ENCODE results near the gene CD58.
A peak's percentile ranks its signal among the peaks of the same experiment; 100 is the strongest.
"Not testable (repeated sequence)": the region's sequence is repeated elsewhere in the genome, so short reads cannot be mapped to it uniquely, and the experiment has no call there.

CD58 gene, protein sequence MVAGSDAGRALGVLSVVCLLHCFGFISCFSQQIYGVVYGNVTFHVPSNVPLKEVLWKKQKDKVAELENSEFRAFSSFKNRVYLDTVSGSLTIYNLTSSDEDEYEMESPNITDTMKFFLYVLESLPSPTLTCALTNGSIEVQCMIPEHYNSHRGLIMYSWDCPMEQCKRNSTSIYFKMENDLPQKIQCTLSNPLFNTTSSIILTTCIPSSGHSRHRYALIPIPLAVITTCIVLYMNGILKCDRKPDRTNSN

DNA sequence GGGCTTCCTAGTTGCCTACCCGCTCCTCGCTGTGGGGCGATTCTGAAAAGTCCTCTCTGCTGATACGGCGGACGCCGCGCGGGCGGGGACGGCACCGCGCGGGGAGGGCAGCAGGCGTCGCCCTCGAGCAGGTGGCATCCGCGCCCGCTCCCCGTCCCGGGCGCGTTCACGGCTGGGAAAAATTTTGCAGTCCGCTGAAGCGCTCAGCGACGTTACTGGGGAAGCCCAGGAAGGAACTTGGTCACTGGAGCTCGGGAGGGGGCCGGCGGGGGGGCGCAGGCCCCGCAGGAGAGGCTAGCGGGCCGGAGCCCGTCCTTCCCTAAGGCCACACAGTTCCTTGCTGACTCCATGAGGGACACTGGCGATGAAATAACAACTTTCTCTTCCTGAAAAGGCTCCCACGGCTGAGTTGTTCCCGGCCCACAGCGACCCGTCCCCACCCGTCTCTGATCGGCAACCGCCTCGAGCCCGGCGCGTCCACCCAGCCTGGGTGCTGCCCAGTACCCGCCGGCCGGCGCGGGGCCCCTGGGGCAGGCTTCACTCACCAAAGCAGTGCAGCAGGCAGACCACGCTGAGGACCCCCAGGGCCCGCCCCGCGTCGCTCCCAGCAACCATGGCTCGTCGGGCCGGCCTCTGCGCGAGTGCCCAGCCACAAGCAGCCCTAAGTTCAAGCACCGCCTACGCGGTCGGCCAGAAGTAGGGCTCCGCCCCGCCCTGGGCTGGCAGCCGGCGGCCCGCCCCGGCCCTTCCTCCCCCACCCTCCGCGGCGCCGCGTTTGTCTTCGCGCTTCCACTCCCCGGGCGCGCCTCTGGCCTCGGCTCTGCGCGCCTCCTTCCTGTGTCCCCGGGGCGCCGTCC is at the start of gene CD58:
Gene CD58 (minus strand): TSS at position 669 of the 857 bp plus-strand sequence. CDS start 54 bp downstream, at position 615.
- DNase-seq (ENCODE audit: low spot score), result peak; percentile 37

DNA sequence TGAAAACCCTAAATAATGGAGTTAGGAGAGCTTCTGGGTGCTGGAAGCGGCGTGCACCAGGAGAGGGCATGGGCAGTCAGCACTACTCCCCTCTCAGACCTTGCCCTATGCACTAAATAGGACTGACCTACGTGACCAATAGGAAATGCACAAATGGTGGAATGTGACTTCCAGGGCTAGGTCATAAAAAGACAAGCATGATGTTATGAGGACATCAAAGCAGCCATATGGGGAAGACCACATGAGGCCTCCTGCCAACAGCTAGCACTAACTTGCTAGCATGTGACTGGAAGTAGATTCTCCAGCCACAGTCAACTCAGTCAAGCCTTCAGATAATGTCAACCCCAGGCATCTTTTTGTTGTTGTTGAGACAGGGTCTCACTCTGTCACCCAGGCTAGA is 49.6 kb upstream of the CD58 start:
- not testable (repeated sequence) for DNase-seq (ENCODE audit: low spot score)

DNA sequence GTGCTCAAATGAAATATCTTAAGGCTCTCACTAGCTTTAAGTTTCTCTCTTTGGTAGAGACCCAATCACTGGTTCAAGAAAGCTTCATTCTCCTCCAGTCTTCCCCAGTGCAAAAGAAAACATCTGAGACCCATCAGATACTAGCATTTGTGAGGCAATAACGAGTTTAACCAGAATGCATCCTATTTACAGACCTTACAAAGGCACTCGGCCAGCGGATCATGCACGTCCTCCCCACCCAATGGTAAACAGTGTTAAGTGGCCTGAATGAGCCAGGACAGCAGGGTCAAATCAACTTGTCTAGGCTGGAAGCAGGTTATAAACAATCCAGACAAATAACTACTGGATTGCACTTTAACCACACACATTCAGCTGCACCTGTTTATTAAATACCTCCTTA is 48.3 kb upstream of the CD58 start:
- not testable (repeated sequence) for DNase-seq (ENCODE audit: low spot score)

GRCh38 chr1:116617808-116618207 is 47.0 kb upstream of the CD58 start:
- not testable (repeated sequence) for DNase-seq (ENCODE audit: low spot score)

DNA sequence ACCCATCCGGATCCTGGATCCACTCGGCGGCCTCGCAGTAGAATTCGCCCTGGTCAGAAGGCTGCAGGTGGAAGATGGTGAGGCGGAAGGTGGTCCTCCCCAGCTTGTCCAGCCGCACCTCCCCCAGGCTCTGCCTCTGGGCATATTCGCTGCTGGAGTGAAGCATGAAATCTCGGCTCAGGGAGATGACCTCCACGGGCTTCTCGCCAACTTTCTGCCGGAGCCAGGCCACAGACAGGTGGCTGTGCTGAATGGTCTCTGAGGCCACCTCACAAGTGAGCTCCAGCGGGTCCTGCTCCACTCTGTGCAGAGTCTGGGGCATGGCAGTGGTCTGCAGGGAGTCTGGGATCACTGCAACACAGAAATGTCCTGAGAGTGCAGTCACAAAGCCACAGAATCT is 43.0 kb upstream of the CD58 start:
- DNase-seq (ENCODE audit: low spot score), result not testable (repeated sequence)

DNA sequence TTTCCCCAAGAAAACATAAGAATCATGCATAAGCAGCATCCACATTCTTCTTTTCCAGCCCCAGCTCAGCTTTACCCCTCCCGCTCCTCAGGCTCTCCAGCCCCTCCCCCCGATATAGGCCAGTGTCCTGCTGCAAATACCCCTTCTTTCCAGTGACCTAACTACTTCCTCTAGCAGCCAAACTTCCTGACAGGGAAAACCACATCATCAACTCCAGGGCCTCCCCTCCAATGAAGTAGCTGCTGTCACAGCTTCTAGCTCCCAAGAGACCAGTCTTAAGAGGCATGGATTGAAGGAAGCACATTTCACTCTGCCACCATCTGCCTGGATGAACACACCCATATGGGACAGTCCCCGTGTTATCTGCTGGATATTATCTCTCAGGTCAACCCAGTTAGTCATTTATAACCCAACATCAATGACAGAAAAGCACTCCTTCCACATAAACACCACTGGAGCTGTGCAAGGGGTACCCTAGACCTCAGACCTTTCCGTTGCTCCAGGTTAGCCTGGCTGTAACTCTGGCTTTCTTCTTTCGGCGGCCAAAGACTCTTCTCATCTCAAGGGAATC is 39.1 kb upstream of the CD58 start:
- DNase-seq (ENCODE audit: low spot score), result not testable (repeated sequence)

DNA sequence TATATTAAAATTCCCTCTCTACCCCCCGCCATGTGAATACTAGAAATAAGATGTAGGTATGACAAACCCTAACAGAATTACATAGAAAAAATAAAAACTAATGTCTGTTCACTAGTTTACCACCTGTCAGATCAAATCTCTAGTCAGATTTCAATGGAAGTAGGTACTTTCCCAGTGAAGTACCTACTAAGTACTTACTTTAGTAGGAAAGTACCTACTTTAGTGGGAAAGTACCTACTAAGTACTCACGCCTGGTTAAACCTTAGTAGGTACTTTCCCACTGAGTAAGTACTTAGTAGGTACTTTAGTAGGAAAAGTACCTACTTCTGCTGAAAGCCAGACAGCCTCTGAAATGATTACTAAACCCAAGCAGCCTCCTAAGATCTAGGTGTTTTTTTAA is 38.0 kb upstream of the CD58 start:
- not testable (repeated sequence) for DNase-seq (ENCODE audit: low spot score)

GRCh38 chr1:116608151-116608550 is 37.3 kb upstream of the CD58 start:
- not testable (repeated sequence) for DNase-seq (ENCODE audit: low spot score)

DNA sequence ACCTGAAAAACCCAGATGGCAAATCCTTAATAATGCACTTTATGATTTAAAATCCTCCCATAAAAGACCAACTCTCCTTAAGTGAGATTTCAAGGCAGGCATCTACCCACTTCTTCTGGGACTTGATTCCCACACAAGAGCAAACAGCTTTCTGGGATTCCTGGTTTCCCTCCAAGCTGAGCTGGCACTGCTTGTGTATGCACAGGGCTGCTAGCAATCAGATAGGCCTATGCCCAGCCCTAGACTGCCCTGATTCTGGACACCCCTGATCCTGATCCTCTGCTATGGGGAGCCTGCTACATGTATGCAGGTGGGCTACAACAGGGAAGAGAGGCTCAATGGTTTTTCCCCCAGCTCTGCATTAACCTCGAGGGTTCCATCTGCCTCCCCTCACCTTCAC is 36.6 kb upstream of the CD58 start:
- DNase-seq (ENCODE audit: low spot score), result not testable (repeated sequence)

- not testable (repeated sequence) for DNase-seq (ENCODE audit: low spot score)
These were observed 35.2 kb upstream of the CD58 start for GRCh38 chr1:116606067-116606466.

DNA sequence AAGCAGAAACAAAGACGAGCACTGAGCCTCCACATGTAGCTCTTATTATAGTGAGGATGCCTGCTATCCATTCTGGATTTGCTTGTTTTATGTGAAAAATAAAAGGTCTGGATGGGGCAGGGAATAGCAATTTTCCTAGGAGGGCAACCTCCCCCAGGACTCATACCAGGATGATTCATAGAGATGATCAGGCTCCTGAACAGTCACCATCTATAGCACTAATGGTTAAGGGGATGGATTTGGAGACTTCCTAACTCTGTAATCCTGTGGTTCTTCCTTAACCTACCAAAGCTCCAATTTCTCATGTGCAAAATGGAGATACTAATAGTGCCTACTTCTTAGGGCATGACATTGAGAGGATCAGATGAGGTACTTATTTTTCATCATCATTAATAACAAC is 34.5 kb upstream of the CD58 start:
- DNase-seq (ENCODE audit: low spot score), result no peak

GRCh38 chr1:116604408-116604807 is 33.6 kb upstream of the CD58 start:
- not testable (repeated sequence) for DNase-seq (ENCODE audit: low spot score)

- DNase-seq (ENCODE audit: low spot score), result not testable (repeated sequence)
These were observed 32.8 kb upstream of the CD58 start for GRCh38 chr1:116603646-116604045.

DNA sequence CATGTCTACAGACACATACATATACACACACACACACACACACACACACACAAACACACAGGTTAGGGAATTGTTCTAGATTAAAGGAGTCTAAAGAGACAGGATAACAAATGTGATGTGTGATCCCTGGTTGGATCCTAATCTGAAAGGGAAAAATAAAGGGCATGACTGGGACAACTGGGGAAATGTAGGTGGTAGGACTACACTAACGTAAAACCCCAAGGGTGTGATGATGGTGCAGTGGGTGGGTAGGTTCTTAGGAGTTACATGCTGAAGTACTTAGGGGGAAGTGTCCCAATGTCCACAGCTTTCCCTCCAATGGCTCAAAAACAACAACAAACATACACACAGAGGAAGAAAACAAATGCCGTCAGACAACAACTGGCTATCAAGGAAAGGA is 28.5 kb upstream of the CD58 start:
- DNase-seq (ENCODE audit: low spot score), result not testable (repeated sequence)

DNA sequence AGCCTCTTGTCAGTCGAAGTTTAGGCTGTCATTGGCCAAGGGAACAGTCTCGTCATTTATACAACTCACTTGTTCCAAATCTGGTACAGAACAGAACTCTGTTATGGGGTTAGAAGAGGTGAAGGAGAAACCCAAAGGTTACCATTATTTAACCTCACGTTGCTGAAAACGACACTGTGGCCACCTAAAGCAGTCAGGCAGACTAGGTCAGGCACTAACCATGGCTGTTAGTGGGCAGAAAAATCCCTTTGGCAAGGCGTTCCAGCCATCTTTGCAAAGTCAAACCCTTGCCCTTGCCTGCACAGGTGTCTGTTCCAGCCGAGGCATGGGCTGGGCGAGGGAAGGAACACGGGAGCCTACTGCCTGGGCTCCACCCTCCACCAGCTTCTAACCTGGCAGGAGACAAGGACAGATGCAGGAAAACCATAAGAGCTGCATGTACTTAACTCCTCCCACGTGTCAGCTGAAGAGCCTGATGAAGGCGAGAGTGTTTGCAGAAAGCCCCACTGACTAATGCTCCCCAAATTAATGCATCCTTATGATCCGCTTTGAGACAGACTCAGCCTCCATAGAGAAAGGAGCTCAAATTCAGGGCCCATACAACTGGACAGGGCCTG is 27.7 kb upstream of the CD58 start:
- not testable (repeated sequence) for DNase-seq (ENCODE audit: low spot score)

- not testable (repeated sequence) for DNase-seq (ENCODE audit: low spot score)
These were observed 26.6 kb upstream of the CD58 start for GRCh38 chr1:116597388-116597787.

DNA sequence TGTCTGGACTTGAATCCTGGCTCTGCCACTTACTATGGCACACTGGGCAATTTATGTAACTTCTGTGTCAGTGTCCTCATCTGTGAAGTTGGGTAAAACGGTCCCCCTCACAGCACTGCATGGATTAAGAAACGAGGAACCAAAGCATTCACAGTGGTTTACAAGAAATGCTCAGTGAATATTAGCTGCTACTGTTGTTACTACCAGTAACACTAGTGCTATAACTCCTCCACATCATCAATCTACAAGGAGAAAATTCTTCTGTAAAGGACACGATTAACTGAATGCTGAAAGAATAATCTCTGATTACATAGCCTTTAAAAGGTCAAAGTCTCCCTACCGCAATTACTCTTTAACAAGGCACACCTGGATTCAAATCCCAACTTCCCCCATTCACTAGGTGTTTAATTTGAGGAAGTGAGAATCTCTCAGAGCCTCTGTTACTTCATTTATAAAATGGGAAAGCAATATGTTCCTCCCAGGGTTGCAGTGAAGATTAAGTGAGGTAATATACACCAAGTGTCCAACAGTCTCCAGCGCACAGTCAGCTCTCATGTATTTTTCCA is 26.0 kb upstream of the CD58 start:
- not testable (repeated sequence) for DNase-seq (ENCODE audit: low spot score)

DNA sequence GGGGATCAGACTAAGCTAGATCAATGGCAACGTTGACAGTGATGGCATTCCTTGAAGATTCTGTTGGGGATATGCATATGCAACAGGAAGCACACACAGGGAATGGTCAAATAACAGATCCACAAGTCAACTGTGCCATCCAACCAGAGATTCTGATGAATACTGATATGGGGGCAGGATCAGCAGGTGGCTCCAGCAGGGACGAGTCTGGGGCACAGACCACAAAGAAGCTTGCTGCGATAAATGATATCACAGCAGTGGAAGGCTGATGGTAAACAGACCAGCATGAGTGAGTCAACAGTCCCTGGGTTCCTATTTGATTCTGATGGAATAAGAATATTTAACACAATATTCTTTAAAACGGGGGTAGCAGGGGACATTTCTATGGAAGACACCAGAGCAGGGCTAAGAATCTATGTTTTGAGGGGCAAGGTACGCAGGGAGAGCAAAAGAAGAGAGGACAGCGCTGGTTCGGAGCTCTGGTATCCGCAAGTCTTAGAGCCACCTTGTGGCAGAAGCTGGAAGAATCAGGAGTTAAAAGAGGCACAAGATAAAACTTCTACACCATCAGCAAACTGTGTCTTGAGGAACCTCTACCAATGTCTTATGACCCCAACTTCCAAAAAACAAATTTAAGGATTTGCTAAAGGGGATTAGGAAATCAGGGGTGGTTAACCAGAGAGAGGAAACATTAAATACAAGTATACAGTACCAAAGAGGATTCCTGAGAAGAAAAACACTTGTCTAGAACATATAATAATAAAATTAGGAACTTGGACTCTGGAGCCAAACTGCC is 25.3 kb upstream of the CD58 start:
- DNase-seq (ENCODE audit: low spot score), result peak; percentile 28

DNA sequence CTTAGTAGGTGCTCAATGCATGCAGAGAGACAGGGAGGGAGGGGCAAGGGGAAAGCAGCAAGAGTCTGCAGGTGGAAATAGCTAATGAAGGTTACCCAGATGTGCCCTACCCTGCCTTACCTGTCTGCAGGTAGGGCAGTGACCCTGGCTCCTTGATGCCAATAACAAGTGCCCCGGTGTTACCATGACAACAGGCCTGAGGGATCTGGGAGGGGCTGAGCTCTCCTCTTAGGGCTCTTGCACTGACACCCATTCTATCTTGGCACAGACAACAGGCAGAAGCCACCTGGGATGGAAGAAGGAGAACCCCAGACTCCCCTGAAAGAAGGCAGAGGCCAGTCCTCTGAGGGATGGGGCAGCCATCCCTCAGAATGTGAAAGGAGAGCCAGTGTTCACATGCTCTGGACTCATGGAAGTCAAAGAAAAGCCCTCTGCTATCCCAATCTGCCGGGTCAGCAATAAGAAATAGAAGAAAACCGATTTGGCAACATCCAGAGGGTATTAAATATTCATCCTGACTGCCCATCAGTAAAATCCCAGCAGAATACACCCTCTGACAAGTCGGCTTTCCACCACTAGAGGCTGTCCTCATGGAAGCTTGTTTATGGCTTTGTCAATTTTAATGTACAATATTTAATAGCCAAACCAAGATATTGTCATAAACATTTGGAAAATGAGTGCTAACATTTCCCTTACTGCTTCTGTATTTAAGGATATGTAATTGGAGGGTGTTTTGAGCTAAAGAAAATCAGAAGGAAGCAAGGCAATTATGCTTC is 24.4 kb upstream of the CD58 start:
- DNase-seq (ENCODE audit: low spot score), result not testable (repeated sequence)

- not testable (repeated sequence) for DNase-seq (ENCODE audit: low spot score)
These were observed 23.2 kb upstream of the CD58 start for GRCh38 chr1:116593977-116594376.

All from cerebellar cortex (tissue), 1 donor.